Keratinocyte (primary cell): ENCODE results near the gene MACIR. TPM values are rescaled to one million over a fixed set of nuclear protein-coding genes. Genes with fewer than 3 reads are reported as not detected.

ENCODE experiments used
- DNase-seq: peaks from one replicate; pipeline ENCODE4 v3.0.0-alpha.2; 2011; ENCODE audit warnings: low read depth, missing footprints, low spot score
- FAIRE-seq: peaks from 2 replicates; lab custom pipeline; 2011; peaks lifted over from hg19 to GRCh38; lab: Jason Lieb, UNC
- H2AFZ ChIP-seq: 2 replicates; pipeline ENCODE4 v1.6.0; 2012; ENCODE audit warnings: low read length, control low read depth, inconsistent platforms; ENCODE audit not compliant: control insufficient read depth
- H3K27ac ChIP-seq: 2 replicates; pipeline ENCODE4 v1.5.1; 2011; ENCODE audit warnings: low read length; ENCODE audit not compliant: control insufficient read depth, insufficient read depth
- H3K27me3 ChIP-seq: 3 replicates; pipeline ENCODE4 v1.6.0; 2011; ENCODE audit warnings: low read length; ENCODE audit not compliant: control insufficient read depth, insufficient read depth; ENCODE audit errors: extremely low read depth
- H3K36me3 ChIP-seq, 2 experiments: 2 replicates in 1 of 2; 3 replicates in 1 of 2; pipeline ENCODE4 v1.5.1; 2011; ENCODE audit warnings: low read length in 2 of 2, mild to moderate bottlenecking in 1 of 2; ENCODE audit not compliant: control insufficient read depth in 2 of 2, insufficient read depth in 2 of 2; ENCODE audit errors: extremely low read depth in 1 of 2
- H3K4me1 ChIP-seq: 3 replicates; pipeline ENCODE4 v1.5.1; 2011; ENCODE audit warnings: low read length; ENCODE audit not compliant: control insufficient read depth, insufficient read depth; ENCODE audit errors: extremely low read depth
- H3K4me2 ChIP-seq: 3 replicates; pipeline ENCODE4 v1.6.0; 2011; ENCODE audit warnings: low read depth, low read length; ENCODE audit not compliant: control insufficient read depth, insufficient read depth; ENCODE audit errors: extremely low read depth
- H3K4me3 ChIP-seq, 3 experiments: fragments of 200-600 bp in 1 of 3; sonication (generic) in 1 of 3; 2 replicates in 2 of 3; 3 replicates in 1 of 3; pipeline ENCODE4 v1.5.1; 2011 to 2016; ENCODE audit warnings: low read length in 3 of 3, mild to moderate bottlenecking in 3 of 3, control low read depth in 2 of 3, inconsistent platforms in 1 of 3, low read depth in 1 of 3, mixed read lengths in 1 of 3, mixed run types in 1 of 3, moderate library complexity in 1 of 3; ENCODE audit not compliant: control insufficient read depth in 2 of 3, insufficient read depth in 2 of 3; ENCODE audit errors: extremely low read depth in 1 of 3
- H3K79me2 ChIP-seq: 2 replicates; pipeline ENCODE4 v1.6.0; 2012; ENCODE audit warnings: low read length; ENCODE audit not compliant: control insufficient read depth, insufficient read depth
- H3K9ac ChIP-seq: 3 replicates; pipeline ENCODE4 v1.6.0; 2011; ENCODE audit warnings: low read length; ENCODE audit not compliant: control insufficient read depth, insufficient read depth; ENCODE audit errors: extremely low read depth
- H3K9me1 ChIP-seq: 3 replicates; pipeline ENCODE4 v1.6.0; 2011; ENCODE audit warnings: low read length; ENCODE audit not compliant: control insufficient read depth, insufficient read depth; ENCODE audit errors: extremely low read depth
- H3K9me3 ChIP-seq: 2 replicates; pipeline ENCODE4 v1.5.1; 2012; ENCODE audit warnings: low read depth, low read length; ENCODE audit not compliant: control insufficient read depth
- H4K20me1 ChIP-seq: 3 replicates; pipeline ENCODE4 v1.6.0; 2011; ENCODE audit warnings: low read length; ENCODE audit not compliant: control insufficient read depth, insufficient read depth; ENCODE audit errors: extremely low read depth
- CTCF ChIP-seq, 3 experiments: IDR thresholded peaks in 1 of 3; conservative IDR thresholded peaks in 1 of 3; optimal IDR thresholded peaks in 1 of 3; 2 replicates in 2 of 3; 3 replicates in 1 of 3; pipeline versions ENCODE3 to v1.5.1; 2011; ENCODE audit warnings: low read length in 3 of 3, mild to moderate bottlenecking in 3 of 3, moderate library complexity in 2 of 3, control low read depth in 1 of 3, inconsistent platforms in 1 of 3; ENCODE audit not compliant: insufficient read depth in 2 of 3; ENCODE audit errors: extremely low read depth in 1 of 3
- EZH2 ChIP-seq: IDR thresholded peaks from one replicate; pipeline ENCODE4 v1.6.1; 2012; ENCODE audit warnings: inconsistent platforms, mild to moderate bottlenecking, low read length, moderate library complexity
- dilution Hi-C: fragments of 300-500 bp; cut with MboI; formaldehyde crosslinking; loops from one replicate; pipeline ENCODE4 v1.7.0; 2020; ENCODE audit warnings: low sequenced_read_pairs; ENCODE audit not compliant: extremely low pct_ligation_motif_present
- polyA plus RNA-seq, 5 experiments: library from polyadenylated mRNA; depleted of rRNA in 3 of 5; stranded (reverse) in 3 of 5; stranded (forward) in 1 of 5; unstranded in 1 of 5; fragments of >200 nt; gene quantifications; 1 replicate in 1 of 5; 2 replicates in 3 of 5; 3 replicates in 1 of 5; pipeline versions ENCODE4 v1.2.1 to v1.2.3, GENCODE V29; 2011 to 2012; ENCODE audit warnings: missing spikeins in 2 of 5, low read depth in 1 of 5, low replicate concordance in 1 of 5

Gene MACIR
- polyA plus RNA-seq, 1 donor (not counting 4 experiments of a cell fraction or from before 2014, with no cell fraction given), result 9.5 TPM

GRCh38 chr5:103280967-103281366, 22.4 kb downstream of the MACIR start:
- no peaks in the 10 kb centered on the region for H4K20me1 ChIP-seq
- H2AFZ ChIP-seq, result no peak overlapping the region
- peaks cover 4% of the 10 kb centered on the region in 2 experiments for H3K36me3 ChIP-seq
- dilution Hi-C loops, result no loop called here
- H3K4me3 ChIP-seq, result no peak overlapping the region
- FAIRE-seq, result no peak
- H3K4me1 ChIP-seq, result no peaks in the 10 kb centered on the region
- no peak for TF ChIP-seq EZH2
- no peak for TF ChIP-seq CTCF (optimal IDR thresholded peaks at IDR 0.05 in 1 of 3, IDR thresholded peaks at IDR 0.05 in 1 of 3, conservative IDR thresholded peaks at IDR 0.05 in 1 of 3; ENCODE audit: extremely low read depth in 1 of 3, insufficient read depth in 2 of 3, low read length in 3 of 3)
- H3K9me3 ChIP-seq, result no peaks in the 10 kb centered on the region
- no peaks in the 10 kb centered on the region for H3K9me1 ChIP-seq
- no peaks in the 10 kb centered on the region for H3K27me3 ChIP-seq
- H3K9ac ChIP-seq, result no peak overlapping the region
- no peak overlapping the region for H3K27ac ChIP-seq
- H3K4me2 ChIP-seq, result no peak overlapping the region
- no peak for DNase-seq
- H3K79me2 ChIP-seq, result no peaks in the 10 kb centered on the region

DNA sequence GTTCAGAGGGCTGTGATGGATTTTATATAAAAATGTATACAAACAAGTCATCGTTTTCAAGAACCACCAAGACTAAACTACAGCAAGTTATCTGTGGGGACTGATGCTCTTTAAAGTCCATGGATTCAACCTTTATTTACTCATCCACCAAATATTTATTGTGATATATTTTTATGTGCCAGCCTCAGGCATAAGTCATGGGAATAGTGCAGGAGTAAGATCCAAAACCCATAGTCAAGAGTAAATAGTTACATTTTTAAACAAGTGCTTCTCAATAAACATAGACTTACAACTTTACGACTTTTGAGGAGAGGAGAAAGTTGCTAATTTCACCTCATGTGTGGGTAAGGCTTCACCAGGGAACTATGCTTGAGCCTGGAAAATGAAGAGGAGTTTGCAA, 24.6 kb downstream of the MACIR start:
- no peaks in the 10 kb centered on the region for H3K27me3 ChIP-seq
- H3K79me2 ChIP-seq, result no peaks in the 10 kb centered on the region
- no peak overlapping the region for H3K4me3 ChIP-seq
- H3K4me1 ChIP-seq, result no peaks in the 10 kb centered on the region
- no peaks in the 10 kb centered on the region for H3K36me3 ChIP-seq
- H3K9me3 ChIP-seq, result no peaks in the 10 kb centered on the region
- DNase-seq (no peak), FAIRE-seq (no peak)
- H4K20me1 ChIP-seq, result no peaks in the 10 kb centered on the region
- H3K9ac ChIP-seq, result no peak overlapping the region
- H3K4me2 ChIP-seq, result no peak overlapping the region
- no peaks in the 10 kb centered on the region for H3K9me1 ChIP-seq
- no peak overlapping the region for H3K27ac ChIP-seq
- H2AFZ ChIP-seq, result no peak overlapping the region
- dilution Hi-C loops, result no loop called here
- TF ChIP-seq EZH2 (no peak), CTCF (optimal IDR thresholded peaks at IDR 0.05 in 1 of 3, IDR thresholded peaks at IDR 0.05 in 1 of 3, conservative IDR thresholded peaks at IDR 0.05 in 1 of 3; ENCODE audit: extremely low read depth in 1 of 3, insufficient read depth in 2 of 3, low read length in 3 of 3) (no peak)
